SK-N-SH treated with all-trans-retinoic acid at 6 μM for 48 hours (cell line): ENCODE results near the gene PTPRG.

Experiments
- ATAC-seq: fragments of 200-7000 bp; cut with Tn5 transposase; 3 replicates; pipeline ENCODE4 v1.9.1; 2020; ENCODE audit warnings: mild to moderate bottlenecking, moderate library complexity
- ARNTL ChIP-seq: fragments of 450-650 bp; formaldehyde crosslinking; IDR thresholded peaks from 2 replicates; pipeline ENCODE4 v1.5.0; 2020; ENCODE audit warnings: low read depth, mild to moderate bottlenecking, moderate library complexity, borderline replicate concordance
- BACH2 ChIP-seq: fragments of 250-450 bp; sonication (Bioruptor Pico); IDR thresholded peaks from 2 replicates; pipeline ENCODE4 v1.9.0; 2021; ENCODE audit warnings: mild to moderate bottlenecking, borderline replicate concordance
- CSDC2 ChIP-seq: fragments of 250-450 bp; sonication (Bioruptor Pico); IDR thresholded peaks from 2 replicates; pipeline ENCODE4 v1.5.0; 2020; ENCODE audit warnings: mild to moderate bottlenecking, moderate library complexity
- ESRRG ChIP-seq: fragments of 250-450 bp; sonication (Bioruptor Pico); IDR thresholded peaks from 2 replicates; pipeline ENCODE4 v1.6.1; 2021; ENCODE audit warnings: mild to moderate bottlenecking
- GLIS3 ChIP-seq: fragments of 250-450 bp; sonication (Bioruptor Pico); IDR thresholded peaks from 2 replicates; pipeline ENCODE4 v1.5.0; 2020; ENCODE audit warnings: mild to moderate bottlenecking, moderate library complexity
- OSR1 ChIP-seq: fragments of 250-450 bp; sonication (Bioruptor Pico); IDR thresholded peaks from 2 replicates; pipeline ENCODE4 v1.8.0; 2022; ENCODE audit warnings: moderate library complexity, mild to moderate bottlenecking, inconsistent platforms
- PPARA ChIP-seq: fragments of 250-450 bp; sonication (Bioruptor Pico); IDR thresholded peaks from 2 replicates; pipeline ENCODE4 v1.5.0; 2020; ENCODE audit warnings: mild to moderate bottlenecking, borderline replicate concordance
- RARB ChIP-seq: fragments of 250-450 bp; sonication (Bioruptor Pico); IDR thresholded peaks from 2 replicates; pipeline ENCODE4 v1.8.0; 2021; ENCODE audit warnings: mild to moderate bottlenecking, moderate library complexity
- SNAI2 ChIP-seq: fragments of 250-450 bp; sonication (Bioruptor Pico); IDR thresholded peaks from 2 replicates; pipeline ENCODE4 v1.5.0; 2020; ENCODE audit warnings: mild to moderate bottlenecking, moderate library complexity
- TOX ChIP-seq: fragments of 250-450 bp; sonication (Bioruptor Pico); IDR thresholded peaks from 2 replicates; pipeline ENCODE4 v1.8.0; 2021; ENCODE audit warnings: mild to moderate bottlenecking, moderate library complexity, borderline replicate concordance
- ZC3H10 ChIP-seq: fragments of 250-450 bp; sonication (Bioruptor Pico); IDR thresholded peaks from 2 replicates; pipeline ENCODE4 v1.5.1; 2021; ENCODE audit warnings: mild to moderate bottlenecking, moderate library complexity
- ZFP3 ChIP-seq: fragments of 250-450 bp; sonication (Bioruptor Pico); IDR thresholded peaks from 2 replicates; pipeline ENCODE4 v1.5.0; 2020; ENCODE audit warnings: mild to moderate bottlenecking, moderate library complexity
- ZFP30 ChIP-seq: fragments of 450-650 bp; formaldehyde crosslinking; IDR thresholded peaks from 2 replicates; pipeline ENCODE4 v1.5.0; 2022; ENCODE audit warnings: mild to moderate bottlenecking, moderate library complexity
- ZNF565 ChIP-seq: fragments of 450-650 bp; formaldehyde crosslinking; conservative IDR thresholded peaks from 2 replicates; pipeline ENCODE4 v1.5.0; 2020; ENCODE audit warnings: low read depth, mild to moderate bottlenecking, moderate library complexity
- ZNF70 ChIP-seq: fragments of 450-650 bp; formaldehyde crosslinking; IDR thresholded peaks from 2 replicates; pipeline ENCODE4 v1.5.0; 2020; ENCODE audit warnings: mild to moderate bottlenecking, moderate library complexity
- ZNF8 ChIP-seq: fragments of 450-650 bp; formaldehyde crosslinking; IDR thresholded peaks from 2 replicates; pipeline ENCODE4 v1.5.0; 2020; ENCODE audit warnings: mild to moderate bottlenecking, moderate library complexity
- TF ChIP-seq, protein P1 (sequence below): fragments of 250-450 bp; sonication (Bioruptor Pico); IDR thresholded peaks from 2 replicates; pipeline ENCODE4 v1.5.1; 2021; ENCODE audit warnings: mild to moderate bottlenecking, moderate library complexity
- TF ChIP-seq, protein P2 (sequence below): fragments of 250-450 bp; sonication (Bioruptor Pico); IDR thresholded peaks from 2 replicates; pipeline ENCODE4 v1.8.0; 2020; ENCODE audit warnings: mild to moderate bottlenecking, moderate library complexity, borderline replicate concordance
- TF ChIP-seq, protein P3 (sequence below): fragments of 250-450 bp; sonication (Bioruptor Pico); IDR thresholded peaks from 2 replicates; pipeline ENCODE4 v1.8.0; 2021; ENCODE audit warnings: low read depth, mild to moderate bottlenecking, moderate library complexity, borderline replicate concordance
- TF ChIP-seq, protein P4 (sequence below): fragments of 250-450 bp; sonication (Bioruptor Pico); IDR thresholded peaks from 2 replicates; pipeline ENCODE4 v1.5.1; 2020; ENCODE audit warnings: low read depth, mild to moderate bottlenecking, moderate library complexity
- TF ChIP-seq, protein P5 (sequence below): fragments of 250-450 bp; sonication (Bioruptor Pico); IDR thresholded peaks from 2 replicates; pipeline ENCODE4 v1.5.0; 2020; ENCODE audit warnings: mild to moderate bottlenecking, moderate library complexity

PTPRG gene

DNA sequence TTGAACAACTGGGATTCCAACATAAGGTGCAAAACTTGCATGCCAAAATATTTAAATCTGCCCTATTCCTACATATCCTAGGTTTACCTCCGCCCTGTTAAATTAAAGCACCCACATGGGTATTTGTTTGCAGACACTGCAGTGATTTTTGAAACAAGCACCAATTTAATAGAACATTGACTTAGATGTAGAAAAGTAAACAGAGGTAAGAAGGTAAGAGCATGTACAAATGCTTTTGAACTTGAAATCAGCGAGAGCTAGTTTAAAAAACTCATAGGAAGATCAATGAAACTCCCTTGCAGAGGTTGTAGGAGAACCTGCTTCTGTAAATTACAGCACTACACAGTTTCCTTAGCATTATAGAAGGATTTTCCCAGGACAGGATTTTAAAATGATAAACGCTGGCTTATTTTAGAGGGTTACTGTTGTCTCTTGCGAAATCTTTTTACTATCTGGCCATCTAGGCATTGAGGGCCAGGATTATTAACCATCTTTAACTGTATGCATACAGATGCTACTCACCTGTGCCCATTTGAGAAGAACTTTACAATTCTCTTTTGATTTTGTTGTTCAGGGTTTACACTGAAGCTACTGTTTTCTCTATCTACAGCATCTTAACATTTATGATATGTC, 527.2 kb downstream of the PTPRG start (continued):
- TF ChIP-seq, protein P1, sequence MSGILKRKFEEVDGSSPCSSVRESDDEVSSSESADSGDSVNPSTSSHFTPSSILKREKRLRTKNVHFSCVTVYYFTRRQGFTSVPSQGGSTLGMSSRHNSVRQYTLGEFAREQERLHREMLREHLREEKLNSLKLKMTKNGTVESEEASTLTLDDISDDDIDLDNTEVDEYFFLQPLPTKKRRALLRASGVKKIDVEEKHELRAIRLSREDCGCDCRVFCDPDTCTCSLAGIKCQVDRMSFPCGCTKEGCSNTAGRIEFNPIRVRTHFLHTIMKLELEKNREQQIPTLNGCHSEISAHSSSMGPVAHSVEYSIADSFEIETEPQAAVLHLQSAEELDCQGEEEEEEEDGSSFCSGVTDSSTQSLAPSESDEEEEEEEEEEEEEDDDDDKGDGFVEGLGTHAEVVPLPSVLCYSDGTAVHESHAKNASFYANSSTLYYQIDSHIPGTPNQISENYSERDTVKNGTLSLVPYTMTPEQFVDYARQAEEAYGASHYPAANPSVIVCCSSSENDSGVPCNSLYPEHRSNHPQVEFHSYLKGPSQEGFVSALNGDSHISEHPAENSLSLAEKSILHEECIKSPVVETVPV (CRISPR knock-in tag), result no peak
- TF ChIP-seq ZNF70 (CRISPR knock-in tag) (no peak), ARNTL (no peak), ZNF8 (no peak)
- TF ChIP-seq, protein P2, sequence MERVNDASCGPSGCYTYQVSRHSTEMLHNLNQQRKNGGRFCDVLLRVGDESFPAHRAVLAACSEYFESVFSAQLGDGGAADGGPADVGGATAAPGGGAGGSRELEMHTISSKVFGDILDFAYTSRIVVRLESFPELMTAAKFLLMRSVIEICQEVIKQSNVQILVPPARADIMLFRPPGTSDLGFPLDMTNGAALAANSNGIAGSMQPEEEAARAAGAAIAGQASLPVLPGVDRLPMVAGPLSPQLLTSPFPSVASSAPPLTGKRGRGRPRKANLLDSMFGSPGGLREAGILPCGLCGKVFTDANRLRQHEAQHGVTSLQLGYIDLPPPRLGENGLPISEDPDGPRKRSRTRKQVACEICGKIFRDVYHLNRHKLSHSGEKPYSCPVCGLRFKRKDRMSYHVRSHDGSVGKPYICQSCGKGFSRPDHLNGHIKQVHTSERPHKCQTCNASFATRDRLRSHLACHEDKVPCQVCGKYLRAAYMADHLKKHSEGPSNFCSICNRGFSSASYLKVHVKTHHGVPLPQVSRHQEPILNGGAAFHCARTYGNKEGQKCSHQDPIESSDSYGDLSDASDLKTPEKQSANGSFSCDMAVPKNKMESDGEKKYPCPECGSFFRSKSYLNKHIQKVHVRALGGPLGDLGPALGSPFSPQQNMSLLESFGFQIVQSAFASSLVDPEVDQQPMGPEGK (CRISPR knock-in tag), result no peak

DNA sequence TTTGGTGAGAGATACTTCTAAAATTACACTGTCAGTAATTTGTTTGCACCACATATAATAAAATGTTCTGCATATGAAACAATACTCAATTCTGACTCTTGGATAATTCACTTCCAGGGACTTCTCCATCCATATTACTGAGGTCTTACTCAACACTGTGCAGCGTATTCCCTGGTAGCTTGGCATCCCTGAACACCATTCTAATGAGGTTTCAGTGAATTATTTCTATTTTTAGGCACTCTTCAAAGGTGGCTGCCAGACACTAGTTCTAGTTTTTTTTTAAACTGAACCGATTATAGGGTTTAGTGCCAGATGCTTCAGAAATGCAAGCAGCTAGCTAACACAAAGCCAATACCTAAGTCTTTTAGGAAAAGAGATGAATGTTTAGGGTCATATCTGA, 528.7 kb downstream of the PTPRG start:
- TF ChIP-seq SNAI2 (CRISPR knock-in tag) (no peak), OSR1 (CRISPR knock-in tag) (no peak)
- TF ChIP-seq, protein P2 (CRISPR knock-in tag), result no peak
- no peak for ATAC-seq

DNA sequence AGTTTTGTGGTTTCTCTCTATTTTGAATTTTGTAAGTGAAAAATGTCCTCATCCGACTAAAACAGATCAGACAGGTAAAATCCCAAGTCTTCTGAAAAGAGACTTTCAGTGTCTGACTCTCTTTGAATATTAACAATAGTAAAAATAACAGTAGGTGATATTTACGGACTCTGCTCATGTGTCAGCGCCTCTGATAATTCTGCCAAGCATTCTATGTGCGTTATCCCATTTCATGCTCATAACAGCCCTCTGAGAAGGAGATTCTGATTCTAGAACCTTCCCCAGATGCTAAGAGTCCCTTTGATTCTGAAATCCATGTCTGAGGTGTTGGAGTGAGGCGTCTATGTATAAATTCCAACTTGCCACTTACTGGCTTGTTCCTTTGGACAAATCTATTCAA, 529.1 kb downstream of the PTPRG start:
- no peak for ATAC-seq
- TF ChIP-seq, protein P3, sequence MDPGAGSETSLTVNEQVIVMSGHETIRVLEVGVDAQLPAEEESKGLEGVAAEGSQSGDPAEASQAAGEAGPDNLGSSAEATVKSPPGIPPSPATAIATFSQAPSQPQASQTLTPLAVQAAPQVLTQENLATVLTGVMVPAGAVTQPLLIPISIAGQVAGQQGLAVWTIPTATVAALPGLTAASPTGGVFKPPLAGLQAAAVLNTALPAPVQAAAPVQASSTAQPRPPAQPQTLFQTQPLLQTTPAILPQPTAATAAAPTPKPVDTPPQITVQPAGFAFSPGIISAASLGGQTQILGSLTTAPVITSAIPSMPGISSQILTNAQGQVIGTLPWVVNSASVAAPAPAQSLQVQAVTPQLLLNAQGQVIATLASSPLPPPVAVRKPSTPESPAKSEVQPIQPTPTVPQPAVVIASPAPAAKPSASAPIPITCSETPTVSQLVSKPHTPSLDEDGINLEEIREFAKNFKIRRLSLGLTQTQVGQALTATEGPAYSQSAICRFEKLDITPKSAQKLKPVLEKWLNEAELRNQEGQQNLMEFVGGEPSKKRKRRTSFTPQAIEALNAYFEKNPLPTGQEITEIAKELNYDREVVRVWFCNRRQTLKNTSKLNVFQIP (CRISPR knock-in tag), result no peak
- TF ChIP-seq ZFP3 (CRISPR knock-in tag) (no peak), ZC3H10 (CRISPR knock-in tag) (no peak), RARB (CRISPR knock-in tag) (no peak), ZNF565 (CRISPR knock-in tag) (no peak), ZNF70 (CRISPR knock-in tag) (no peak), ARNTL (no peak), PPARA (no peak)

DNA sequence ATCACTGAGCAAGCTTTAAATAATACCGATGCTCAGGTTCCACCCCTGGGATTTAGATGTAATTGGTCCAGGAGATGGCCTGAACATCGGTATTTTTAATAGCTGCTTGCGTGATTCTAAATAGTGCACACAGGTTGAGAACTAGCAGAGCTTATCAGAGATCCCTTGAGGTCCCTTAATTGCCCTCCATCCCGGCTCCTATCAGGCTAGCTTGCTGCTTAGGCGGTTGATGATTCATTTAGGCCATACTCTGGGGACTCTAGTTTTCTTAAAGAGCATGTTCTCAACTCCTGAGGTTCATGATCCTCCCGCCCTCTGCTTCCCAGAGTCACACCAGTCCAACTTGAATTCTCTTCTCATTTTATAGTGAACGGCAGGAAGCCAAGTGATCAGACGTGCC, 531.7 kb downstream of the PTPRG start:
- TF ChIP-seq ZFP30 (no peak), TOX (no peak), ESRRG (CRISPR knock-in tag) (no peak), ZC3H10 (CRISPR knock-in tag) (no peak), SNAI2 (CRISPR knock-in tag) (no peak), ZNF565 (CRISPR knock-in tag) (no peak), ARNTL (no peak), CSDC2 (CRISPR knock-in tag) (no peak), PPARA (no peak), GLIS3 (no peak), BACH2 (CRISPR knock-in tag) (no peak)
- TF ChIP-seq, protein P4, sequence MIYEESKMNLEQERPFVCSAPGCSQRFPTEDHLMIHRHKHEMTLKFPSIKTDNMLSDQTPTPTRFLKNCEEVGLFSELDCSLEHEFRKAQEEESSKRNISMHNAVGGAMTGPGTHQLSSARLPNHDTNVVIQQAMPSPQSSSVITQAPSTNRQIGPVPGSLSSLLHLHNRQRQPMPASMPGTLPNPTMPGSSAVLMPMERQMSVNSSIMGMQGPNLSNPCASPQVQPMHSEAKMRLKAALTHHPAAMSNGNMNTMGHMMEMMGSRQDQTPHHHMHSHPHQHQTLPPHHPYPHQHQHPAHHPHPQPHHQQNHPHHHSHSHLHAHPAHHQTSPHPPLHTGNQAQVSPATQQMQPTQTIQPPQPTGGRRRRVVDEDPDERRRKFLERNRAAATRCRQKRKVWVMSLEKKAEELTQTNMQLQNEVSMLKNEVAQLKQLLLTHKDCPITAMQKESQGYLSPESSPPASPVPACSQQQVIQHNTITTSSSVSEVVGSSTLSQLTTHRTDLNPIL (CRISPR knock-in tag), result no peak
- TF ChIP-seq, protein P5, sequence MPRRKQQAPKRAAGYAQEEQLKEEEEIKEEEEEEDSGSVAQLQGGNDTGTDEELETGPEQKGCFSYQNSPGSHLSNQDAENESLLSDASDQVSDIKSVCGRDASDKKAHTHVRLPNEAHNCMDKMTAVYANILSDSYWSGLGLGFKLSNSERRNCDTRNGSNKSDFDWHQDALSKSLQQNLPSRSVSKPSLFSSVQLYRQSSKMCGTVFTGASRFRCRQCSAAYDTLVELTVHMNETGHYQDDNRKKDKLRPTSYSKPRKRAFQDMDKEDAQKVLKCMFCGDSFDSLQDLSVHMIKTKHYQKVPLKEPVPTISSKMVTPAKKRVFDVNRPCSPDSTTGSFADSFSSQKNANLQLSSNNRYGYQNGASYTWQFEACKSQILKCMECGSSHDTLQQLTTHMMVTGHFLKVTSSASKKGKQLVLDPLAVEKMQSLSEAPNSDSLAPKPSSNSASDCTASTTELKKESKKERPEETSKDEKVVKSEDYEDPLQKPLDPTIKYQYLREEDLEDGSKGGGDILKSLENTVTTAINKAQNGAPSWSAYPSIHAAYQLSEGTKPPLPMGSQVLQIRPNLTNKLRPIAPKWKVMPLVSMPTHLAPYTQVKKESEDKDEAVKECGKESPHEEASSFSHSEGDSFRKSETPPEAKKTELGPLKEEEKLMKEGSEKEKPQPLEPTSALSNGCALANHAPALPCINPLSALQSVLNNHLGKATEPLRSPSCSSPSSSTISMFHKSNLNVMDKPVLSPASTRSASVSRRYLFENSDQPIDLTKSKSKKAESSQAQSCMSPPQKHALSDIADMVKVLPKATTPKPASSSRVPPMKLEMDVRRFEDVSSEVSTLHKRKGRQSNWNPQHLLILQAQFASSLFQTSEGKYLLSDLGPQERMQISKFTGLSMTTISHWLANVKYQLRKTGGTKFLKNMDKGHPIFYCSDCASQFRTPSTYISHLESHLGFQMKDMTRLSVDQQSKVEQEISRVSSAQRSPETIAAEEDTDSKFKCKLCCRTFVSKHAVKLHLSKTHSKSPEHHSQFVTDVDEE (CRISPR knock-in tag), result no peak
- ATAC-seq, result no peak
